ENCODE data around the gene OSBPL1A. TPM values are rescaled to one million over a fixed set of nuclear protein-coding genes. Genes with fewer than 3 reads are reported as not detected.
"Not testable (repeated sequence)": the region's sequence is repeated elsewhere in the genome, so short reads cannot be mapped to it uniquely, and the experiment has no call there.

OSBPL1A gene
- total RNA-seq, 1 experiment from 2014 or later: 32.8 TPM

DNA sequence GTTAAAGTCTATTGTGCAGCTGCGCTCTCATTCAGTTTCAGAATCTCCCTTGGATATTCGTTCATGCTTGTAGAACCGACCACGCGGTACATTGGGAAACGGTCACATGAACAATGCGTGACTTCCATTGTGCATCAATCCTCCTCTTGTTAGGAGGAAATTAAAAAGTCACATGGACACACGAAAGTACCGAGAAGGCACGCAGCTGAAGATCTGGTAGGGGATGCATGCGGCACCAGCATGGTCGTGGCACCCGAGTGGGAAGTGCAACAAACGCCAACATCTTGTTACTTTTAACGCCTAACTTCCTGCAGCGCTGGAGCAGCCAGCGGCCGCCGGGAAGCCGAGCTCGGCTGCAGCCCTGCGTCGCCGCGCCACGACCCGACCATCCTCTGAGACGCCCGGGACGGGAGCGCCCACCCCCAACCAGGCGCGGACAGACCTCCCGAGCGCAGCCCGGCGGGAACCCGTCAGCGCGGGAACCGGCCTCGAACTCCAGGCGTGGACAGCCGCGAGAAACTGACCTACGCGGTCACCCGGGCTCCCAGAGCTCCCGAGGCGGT, 412 bp downstream of the OSBPL1A start:
- peak; percentile 79 for DNase-seq (ENCODE audit: low spot score)

DNA sequence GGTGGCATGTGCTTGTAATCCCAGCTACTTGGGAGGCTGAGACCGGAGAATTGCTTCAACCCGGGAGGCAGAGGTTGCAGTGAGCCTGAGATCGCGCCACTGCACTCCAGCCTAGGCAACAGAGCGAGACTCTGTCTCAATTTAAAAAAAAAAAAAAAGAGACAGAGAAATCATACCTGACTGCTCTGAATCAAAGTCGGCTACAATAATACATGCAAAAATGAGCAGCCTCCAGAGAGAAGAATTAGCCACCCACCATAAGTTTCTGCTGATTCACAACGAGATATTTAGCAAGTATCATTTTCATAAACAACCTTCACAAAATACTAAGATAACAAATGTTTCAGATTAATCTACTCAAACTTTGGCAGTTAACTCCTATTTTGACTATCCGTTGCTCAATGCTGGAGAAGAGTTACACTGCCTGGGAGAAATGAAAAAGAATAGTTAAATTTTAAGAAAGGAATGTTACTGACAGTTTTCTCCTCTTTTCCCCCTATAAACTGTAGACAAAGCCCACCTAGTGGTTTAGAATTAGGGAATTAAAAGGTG, 1.5 kb downstream of the OSBPL1A start:
- DNase-seq (ENCODE audit: low spot score): no peak

GRCh38 chr18:24395049-24395795, 2.4 kb downstream of the OSBPL1A start:
- peak; percentile 11 for DNase-seq (ENCODE audit: low spot score)

DNA sequence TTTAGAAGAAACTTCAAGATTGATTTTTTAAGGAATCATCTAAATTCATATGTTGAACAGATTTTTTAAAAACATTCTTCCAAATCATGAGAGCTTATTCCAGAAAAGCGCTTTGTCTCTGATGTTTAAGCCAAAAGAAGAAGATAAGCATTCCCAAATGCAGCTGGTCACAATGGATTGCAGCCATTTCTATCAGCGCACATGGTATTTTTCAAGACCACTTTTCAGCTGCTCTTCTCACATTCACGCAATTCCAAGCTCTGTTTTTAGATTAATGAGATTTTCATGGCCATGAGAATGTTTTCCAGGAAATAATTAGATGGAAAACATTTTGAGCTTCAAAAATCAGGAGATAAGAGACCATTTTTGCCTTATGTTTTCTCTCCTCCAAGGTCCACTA, 8.7 kb downstream of the OSBPL1A start:
- no peak for DNase-seq (ENCODE audit: low spot score)

- DNase-seq (ENCODE audit: low spot score): no peak
These were observed 10.9 kb downstream of the OSBPL1A start for GRCh38 chr18:24386681-24387080.

DNA sequence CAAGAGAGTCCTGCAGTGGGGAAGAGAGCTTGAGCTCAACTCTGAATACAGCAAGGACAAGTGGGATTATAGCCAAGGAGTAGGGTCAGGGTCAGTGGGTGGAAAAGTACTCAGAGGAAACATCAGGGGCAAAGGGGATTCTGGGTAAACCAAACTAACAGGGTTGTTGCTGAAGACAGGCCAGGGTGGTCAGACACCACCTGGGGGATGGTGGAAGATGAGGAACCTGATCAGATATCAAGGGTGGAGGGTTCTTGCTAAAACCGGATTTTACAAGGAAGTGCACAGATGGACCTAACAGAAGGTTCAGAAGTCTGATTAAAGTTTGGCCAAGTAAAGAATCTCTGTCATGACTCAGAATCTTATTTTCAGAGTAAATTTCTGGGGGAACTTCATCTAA, 16.5 kb downstream of the OSBPL1A start:
- DNase-seq (ENCODE audit: low spot score): no peak

DNA sequence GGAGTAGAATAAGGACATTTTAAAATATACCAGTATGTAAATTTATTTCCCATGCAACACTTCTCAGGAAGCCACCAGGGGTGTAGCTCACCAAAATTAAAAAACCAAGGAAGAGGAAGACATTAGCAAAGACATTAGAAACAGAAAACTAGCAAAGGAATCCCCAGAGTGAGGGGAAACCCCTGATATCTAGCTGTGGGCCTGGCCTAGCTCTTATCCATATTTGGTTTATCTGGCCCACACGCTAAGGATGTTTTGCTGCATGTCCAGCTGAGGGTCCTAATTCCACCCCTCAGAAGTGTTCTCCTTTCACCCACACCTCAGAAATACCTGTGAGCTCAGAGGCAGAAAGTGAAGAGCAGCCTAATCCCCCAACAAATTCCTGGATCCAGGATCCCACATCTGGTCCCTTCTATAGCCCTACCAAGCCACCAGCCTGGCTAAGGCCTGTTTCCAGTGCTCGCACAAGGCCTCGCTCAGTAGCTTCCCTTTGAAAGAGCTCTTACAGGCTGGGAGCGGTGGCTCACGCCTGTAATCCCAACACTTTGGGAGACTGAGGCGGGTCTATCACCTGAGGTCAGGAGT, 17.4 kb downstream of the OSBPL1A start:
- DNase-seq (ENCODE audit: low spot score): no peak

DNA sequence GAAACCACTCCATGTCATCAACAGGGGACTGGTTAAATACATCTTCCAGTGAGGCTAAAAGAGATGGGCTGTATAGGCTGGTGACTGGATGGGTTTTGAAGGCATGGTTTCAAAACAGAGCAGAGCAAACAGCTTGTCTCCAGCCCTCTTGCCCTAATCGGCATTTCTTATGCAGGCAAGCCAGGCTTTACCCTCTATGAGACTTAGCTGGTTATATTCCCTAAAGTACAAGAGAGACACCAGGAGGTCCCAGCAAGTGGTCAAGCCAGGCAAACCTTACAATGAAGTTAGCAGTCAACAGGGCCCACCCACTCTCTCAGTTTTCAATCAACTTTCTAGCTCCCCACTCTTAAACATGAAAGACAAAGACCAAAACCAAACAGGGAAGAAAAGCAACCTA, 19.0 kb downstream of the OSBPL1A start:
- no peak for DNase-seq (ENCODE audit: low spot score)

- DNase-seq (ENCODE audit: low spot score): not testable (repeated sequence)
These were observed 21.1 kb downstream of the OSBPL1A start for GRCh38 chr18:24376531-24376930.

DNA sequence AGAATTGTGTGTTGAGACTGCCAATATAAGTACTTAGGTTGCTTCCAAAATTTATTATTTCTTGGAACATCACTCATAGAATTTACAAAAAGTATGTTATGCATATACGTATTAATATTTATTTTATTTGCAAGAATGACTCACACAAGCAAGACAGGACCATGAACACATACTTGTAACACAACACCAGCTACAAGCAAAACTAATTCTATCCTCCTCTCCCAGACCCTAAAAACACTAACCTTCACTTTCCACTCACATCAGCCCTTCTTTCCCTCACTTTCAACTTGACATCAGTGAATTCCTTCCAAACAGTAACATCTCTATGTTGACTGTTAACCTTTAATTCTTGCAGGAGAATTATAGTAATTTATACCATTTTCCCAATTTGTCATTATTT, 24.3 kb downstream of the OSBPL1A start:
- no peak for DNase-seq (ENCODE audit: low spot score)

DNA sequence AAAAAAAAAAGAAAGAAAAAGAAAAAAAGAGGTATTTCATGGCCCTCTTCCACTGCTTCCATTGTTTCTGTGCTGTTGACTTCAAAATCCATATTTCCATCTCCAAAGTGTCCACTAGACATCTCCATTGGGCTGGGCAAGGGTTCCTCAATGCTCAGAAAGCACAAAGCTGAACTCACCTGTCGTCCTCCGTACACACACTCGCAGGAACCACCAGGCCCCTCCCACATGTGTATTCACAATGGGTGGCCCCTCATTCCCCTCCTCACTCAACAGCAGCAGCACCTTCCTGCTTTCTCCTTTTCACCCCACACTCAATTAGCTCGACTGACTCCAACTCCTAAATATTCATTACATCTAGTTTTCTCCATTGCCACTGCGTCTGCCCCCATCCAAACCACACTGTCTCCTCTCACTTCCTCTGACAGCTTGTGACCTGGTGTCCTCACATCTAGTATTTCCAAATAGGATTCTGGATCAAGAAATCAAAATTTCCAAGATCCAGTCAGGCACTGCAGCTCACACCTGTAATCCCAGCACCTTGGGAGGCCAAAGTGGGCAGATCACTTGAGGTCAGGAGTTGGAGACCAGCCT, 25.2 kb downstream of the OSBPL1A start:
- DNase-seq (ENCODE audit: low spot score): no peak

GRCh38 chr18:24370120-24370519, 27.5 kb downstream of the OSBPL1A start:
- DNase-seq (ENCODE audit: low spot score): no peak

DNA sequence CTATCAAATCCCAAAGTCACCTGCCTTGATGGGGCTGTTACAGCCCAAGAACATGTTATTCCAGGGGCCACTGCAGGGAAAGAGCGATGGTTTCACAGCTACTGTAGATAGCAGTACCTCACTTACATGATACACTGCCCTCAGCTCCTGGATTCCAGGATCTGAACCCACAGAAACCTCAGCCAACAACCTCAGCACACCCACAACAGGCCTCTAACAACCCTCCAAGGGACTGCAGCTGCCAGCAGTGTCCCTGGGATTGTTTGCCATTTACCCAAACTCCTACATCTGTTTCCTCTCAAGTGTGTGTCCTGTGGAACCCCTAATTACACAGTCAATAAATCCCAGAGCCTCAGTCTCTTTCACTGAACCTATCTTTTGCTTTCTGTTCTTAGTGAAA, 28.2 kb downstream of the OSBPL1A start:
- DNase-seq (ENCODE audit: low spot score): no peak

- no peak for DNase-seq (ENCODE audit: low spot score)
These were observed 28.9 kb downstream of the OSBPL1A start for GRCh38 chr18:24368749-24369148.

DNA sequence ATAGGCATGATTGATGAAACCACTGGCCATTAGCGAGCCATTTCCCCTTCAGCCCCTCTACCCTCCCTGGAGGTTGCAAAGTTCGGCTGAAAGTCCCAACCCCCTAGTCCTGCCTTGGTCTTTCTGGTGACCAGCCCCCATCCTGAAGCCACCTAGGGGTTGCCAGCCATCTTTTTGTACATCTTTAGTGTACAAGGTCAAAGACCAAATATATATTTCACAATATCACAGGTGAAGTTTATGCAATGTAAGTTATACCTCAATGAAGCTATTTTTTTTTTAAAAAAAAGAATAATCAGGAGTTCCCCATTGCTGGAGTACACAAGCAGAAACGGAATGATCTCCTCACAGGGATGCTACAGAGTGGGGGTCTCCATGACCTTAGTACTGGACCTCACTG, 31.3 kb downstream of the OSBPL1A start:
- no peak for DNase-seq (ENCODE audit: low spot score)

GRCh38 chr18:24364177-24364576, 33.4 kb downstream of the OSBPL1A start:
- no peak for DNase-seq (ENCODE audit: low spot score)

GRCh38 chr18:24362757-24363156, 34.9 kb downstream of the OSBPL1A start:
- no peak for DNase-seq (ENCODE audit: low spot score)

DNA sequence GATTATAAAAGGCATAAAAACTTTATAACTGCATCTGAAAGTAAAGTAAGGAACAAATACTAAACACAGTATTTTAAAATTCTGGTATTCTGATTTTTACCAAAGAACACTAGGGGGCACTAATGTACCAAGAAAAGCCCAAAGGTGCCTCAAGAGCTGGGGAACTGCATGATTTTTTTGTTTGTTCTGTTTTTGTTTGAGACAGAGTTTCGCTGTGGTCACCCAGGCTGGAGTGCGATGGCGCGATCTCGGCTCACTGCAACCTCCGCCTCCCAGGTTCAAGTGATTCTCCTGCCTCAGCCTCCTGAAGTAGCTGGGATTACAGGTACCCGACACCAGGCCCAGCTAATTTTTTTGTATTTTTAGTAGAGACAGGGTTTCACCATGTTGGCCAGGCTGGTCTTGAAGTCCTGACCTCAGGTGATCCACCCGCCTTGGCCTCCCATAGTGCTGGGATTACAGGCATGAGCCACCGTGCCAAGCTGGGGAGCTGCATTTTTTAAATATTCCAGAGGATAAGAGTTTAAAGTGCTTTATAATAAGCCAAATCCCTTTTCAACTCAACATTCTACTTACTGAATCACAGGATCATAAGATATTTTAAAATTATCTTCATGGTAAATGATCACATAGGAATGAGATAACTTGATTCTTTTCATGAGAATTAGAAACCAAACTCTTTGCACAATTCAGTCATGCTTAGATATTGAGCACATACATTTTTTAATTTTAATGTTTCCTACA, 37.7 kb downstream of the OSBPL1A start:
- peak; percentile 60 for DNase-seq (ENCODE audit: low spot score)

DNA sequence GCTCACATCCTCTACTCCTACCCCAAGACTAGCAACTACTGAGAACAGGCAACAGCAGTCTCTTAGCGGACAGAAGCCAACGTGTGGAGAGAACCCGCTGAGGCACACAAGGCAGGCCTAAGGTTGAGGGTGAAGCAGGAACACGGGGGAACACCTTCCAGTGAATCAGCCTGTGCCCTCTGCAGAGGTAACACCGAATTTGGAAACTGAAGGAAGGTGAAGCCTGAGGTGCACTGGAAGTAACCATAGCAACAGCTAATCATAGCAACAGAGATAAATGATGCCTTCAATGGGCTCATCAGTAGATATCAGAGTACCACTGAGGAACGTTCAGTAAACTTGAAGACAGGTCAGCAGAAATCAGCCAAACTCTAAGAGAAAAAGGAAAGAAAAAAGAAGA, 43.3 kb downstream of the OSBPL1A start:
- DNase-seq (ENCODE audit: low spot score): no peak

DNA sequence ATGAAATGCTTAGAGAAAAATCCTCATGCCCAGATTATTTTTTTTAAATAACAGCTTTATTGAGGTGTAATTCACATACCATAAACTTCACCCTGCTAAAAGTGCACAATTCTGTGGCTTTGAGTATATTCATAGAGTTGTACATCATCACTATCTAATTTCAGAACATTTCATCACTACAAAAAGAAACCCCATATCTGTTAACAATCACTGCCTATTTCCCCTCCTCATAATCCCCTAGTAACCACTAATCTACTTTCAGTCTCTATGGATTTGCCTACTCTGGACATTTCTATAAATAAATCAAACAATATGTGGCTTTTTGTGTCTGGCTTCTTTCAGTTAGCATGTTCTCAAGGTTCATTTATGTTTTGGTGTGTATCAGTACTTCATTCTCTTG, 51.4 kb downstream of the OSBPL1A start:
- DNase-seq (ENCODE audit: low spot score): no peak

DNA sequence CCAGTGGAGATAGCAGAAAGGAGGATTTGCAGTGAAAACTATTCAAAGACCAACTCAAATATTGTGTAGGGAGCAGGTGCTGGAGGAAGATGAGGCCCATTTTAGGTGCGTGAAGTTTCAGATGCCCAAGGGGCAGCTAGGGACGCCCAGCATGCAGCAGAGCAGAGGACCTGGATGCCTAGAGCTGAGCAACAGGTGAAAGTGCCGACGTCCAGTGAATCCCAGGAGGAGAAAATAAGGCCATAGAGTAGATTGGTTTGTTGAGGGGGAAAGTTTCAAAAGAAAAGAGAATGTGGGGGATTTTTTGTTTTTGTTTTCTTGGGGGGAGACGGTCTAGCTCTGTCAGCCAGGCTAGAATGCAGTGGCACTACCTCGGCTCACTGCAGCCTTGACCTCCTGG, 53.1 kb downstream of the OSBPL1A start:
- DNase-seq (ENCODE audit: low spot score): no peak

GRCh38 chr18:24342347-24342746, 55.3 kb downstream of the OSBPL1A start:
- DNase-seq (ENCODE audit: low spot score): no peak
